GM23338 (cell line): ENCODE measurements around the gene ZNRF2. TPM values are rescaled to one million over a fixed set of nuclear protein-coding genes. Genes with fewer than 3 reads are reported as not detected.

Source experiments
- ATAC-seq: fragments of 200-7000 bp; cut with Tn5 transposase; 3 replicates; pipeline ENCODE4 v1.9.1; 2020
- DNase-seq: peaks from one replicate; pipeline ENCODE4 v3.0.0-alpha.2; 2015; ENCODE audit warnings: low spot score
- H2AFZ ChIP-seq: fragments of 200-600 bp; sonication (generic); 2 replicates; pipeline ENCODE4 v1.8.0; 2016; ENCODE audit warnings: antibody characterized with exemption, mild to moderate bottlenecking, moderate library complexity
- H3F3A ChIP-seq: fragments of 200-600 bp; sonication (generic); replicated peaks from 2 replicates; pipeline ENCODE4 v1.8.0; 2017; ENCODE audit warnings: antibody characterized with exemption, mixed run types, low read depth
- H3K27ac ChIP-seq: fragments of 200-600 bp; sonication (generic); 2 replicates; pipeline ENCODE4 v1.6.1; 2016; ENCODE audit warnings: low read depth
- H3K27me3 ChIP-seq: fragments of 200-600 bp; sonication (generic); 2 replicates; pipeline ENCODE4 v1.8.0; 2016; ENCODE audit warnings: mild to moderate bottlenecking, mixed run types, moderate library complexity; ENCODE audit not compliant: insufficient read depth
- H3K36me3 ChIP-seq: fragments of 200-600 bp; sonication (generic); 2 replicates; pipeline ENCODE4 v1.8.0; 2016; ENCODE audit warnings: mild to moderate bottlenecking; ENCODE audit not compliant: insufficient read depth
- H3K4me1 ChIP-seq: fragments of 200-600 bp; sonication (generic); 2 replicates; pipeline ENCODE4 v1.8.0; 2016; ENCODE audit warnings: mild to moderate bottlenecking, moderate library complexity; ENCODE audit not compliant: insufficient read depth
- H3K4me2 ChIP-seq: fragments of 200-600 bp; sonication (generic); 2 replicates; pipeline ENCODE4 v1.7.1; 2017; ENCODE audit warnings: mixed run types
- H3K4me3 ChIP-seq: fragments of 200-600 bp; sonication (generic); 2 replicates; pipeline ENCODE4 v1.6.1; 2016; ENCODE audit warnings: mixed run types
- H3K79me2 ChIP-seq: fragments of 200-600 bp; sonication (generic); replicated peaks from 2 replicates; pipeline ENCODE4 v1.8.0; 2017; ENCODE audit warnings: mild to moderate bottlenecking; ENCODE audit not compliant: insufficient read depth
- H3K9me2 ChIP-seq: fragments of 200-600 bp; sonication (generic); 2 replicates; pipeline ENCODE4 v1.8.0; 2017; ENCODE audit not compliant: insufficient read depth
- H4K20me1 ChIP-seq: fragments of 200-600 bp; sonication (generic); replicated peaks from 2 replicates; pipeline ENCODE4 v1.8.0; 2017; ENCODE audit warnings: mild to moderate bottlenecking; ENCODE audit not compliant: insufficient read depth
- H3K27ac Mint-ChIP-seq: 2 replicates; pipeline ENCODE4 v1.8.0; 2020; ENCODE audit warnings: inconsistent platforms, mild to moderate bottlenecking, moderate library complexity, mixed read lengths
- H3K27me3 Mint-ChIP-seq: 3 replicates; pipeline ENCODE4 v1.8.0; 2022; ENCODE audit warnings: low read depth, mild to moderate bottlenecking, moderate library complexity, mixed read lengths, inconsistent platforms; ENCODE audit not compliant: insufficient read depth, poor library complexity
- H3K36me3 Mint-ChIP-seq: 3 replicates; pipeline ENCODE4 v1.8.0; 2021; ENCODE audit warnings: low read depth, mild to moderate bottlenecking, inconsistent platforms, moderate library complexity, mixed read lengths
- H3K4me1 Mint-ChIP-seq: 3 replicates; pipeline ENCODE4 v1.8.0; 2020; ENCODE audit warnings: mild to moderate bottlenecking, inconsistent platforms, mixed read lengths
- H3K4me3 Mint-ChIP-seq: 3 replicates; pipeline ENCODE4 v1.8.0; 2021; ENCODE audit warnings: moderate library complexity, mild to moderate bottlenecking, inconsistent platforms, mixed read lengths
- H3K9me3 Mint-ChIP-seq: 3 replicates; pipeline ENCODE4 v1.8.0; 2020; ENCODE audit warnings: moderate library complexity, mild to moderate bottlenecking, inconsistent platforms, mixed read lengths
- CREB1 ChIP-seq: fragments of 250-450 bp; sonication (Bioruptor Pico); IDR thresholded peaks from 2 replicates; pipeline ENCODE4 v1.5.0; 2020; ENCODE audit warnings: low read depth, mild to moderate bottlenecking, moderate library complexity
- EZH2 ChIP-seq: fragments of 200-600 bp; sonication (generic); IDR thresholded peaks from one replicate; pipeline ENCODE4 v1.8.0; 2017; ENCODE audit warnings: antibody characterized with exemption, mild to moderate bottlenecking, low read depth; ENCODE audit not compliant: unreplicated experiment
- EZH2phosphoT487 ChIP-seq: fragments of 200-600 bp; sonication (generic); IDR thresholded peaks from one replicate; pipeline ENCODE4 v1.8.1; 2018; ENCODE audit warnings: antibody characterized with exemption; ENCODE audit not compliant: unreplicated experiment
- JUNB ChIP-seq: IDR thresholded peaks from one replicate; pipeline ENCODE4 v1.6.1; 2016; ENCODE audit warnings: antibody characterized with exemption; ENCODE audit not compliant: unreplicated experiment
- NANOG ChIP-seq: IDR thresholded peaks from 2 replicates; pipeline ENCODE4 v1.6.1; 2016; ENCODE audit warnings: antibody characterized with exemption, borderline replicate concordance
- ZNF331 ChIP-seq: fragments of 250-450 bp; sonication (Bioruptor Pico); IDR thresholded peaks from 2 replicates; pipeline ENCODE4 v1.5.0; 2020; ENCODE audit warnings: low read depth, mild to moderate bottlenecking, moderate library complexity
- ZNF462 ChIP-seq: fragments of 250-450 bp; sonication (Bioruptor Pico); IDR thresholded peaks from 2 replicates; pipeline ENCODE4 v1.5.0; 2020; ENCODE audit warnings: mild to moderate bottlenecking, moderate library complexity
- polyA plus RNA-seq: library from polyadenylated mRNA; unstranded; fragments of >200 nt; fragmentation: Nextera tagmentation; extraction: Ambion mirVana; gene quantifications from 2 replicates; pipeline ENCODE4 v1.2.1, GENCODE V29; 2016
- total RNA-seq: library from RNA; depleted of rRNA; stranded (reverse); fragments of >200 nt; shearing (Covaris generic); gene quantifications from 2 replicates; pipeline ENCODE4 v1.2.3, GENCODE V29; 2014
- TF ChIP-seq, protein P1 (sequence below): IDR thresholded peaks from 2 replicates; pipeline ENCODE4 v1.6.1; 2016; ENCODE audit warnings: antibody characterized with exemption
- TF ChIP-seq, protein P2 (sequence below): IDR thresholded peaks from one replicate; pipeline ENCODE4 v1.6.1; 2018; ENCODE audit warnings: antibody characterized with exemption; ENCODE audit not compliant: unreplicated experiment
- TF ChIP-seq, protein P3 (sequence below), 2 experiments: fragments of 200-600 bp in 1 of 2; sonication (generic) in 1 of 2; conservative IDR thresholded peaks; 2 replicates each; pipeline versions ENCODE4 v1.5.1 to v1.6.1; 2016 to 2017; ENCODE audit warnings: antibody characterized with exemption in 2 of 2, low read depth in 2 of 2, mild to moderate bottlenecking in 2 of 2, moderate library complexity in 1 of 2

Gene ZNRF2
- total and polyA plus RNA-seq, 2 experiments from 2014 or later: 6.0 to 34.7 TPM

GRCh38 chr7:30313793-30314192 is 29.4 kb downstream of the ZNRF2 start:
- H3K9me3 Mint-ChIP-seq: no peaks in the 10 kb centered on the region
- no peak for DNase-seq
- H3K27ac Mint-ChIP-seq: no peak overlapping the region
- ATAC-seq: no peak
- peaks cover 40% of the 10 kb centered on the region for H3K4me1 ChIP-seq
- no peaks in the 10 kb centered on the region for H3K36me3 Mint-ChIP-seq
- no peak overlapping the region for H3K4me3 Mint-ChIP-seq
- no peaks in the 10 kb centered on the region for H3K9me2 ChIP-seq
- no peaks in the 10 kb centered on the region for H4K20me1 ChIP-seq
- no peak overlapping the region for H3K4me2 ChIP-seq
- H3K27ac ChIP-seq: peak overlapping the region; percentile 23; the same call in 1 of the 2 replicates
- no peak for TF ChIP-seq CREB1 (CRISPR knock-in tag)
- no peak for TF ChIP-seq NANOG
- TF ChIP-seq EZH2phosphoT487: no peak
- no peak for TF ChIP-seq ZNF462
- TF ChIP-seq, protein P1, sequence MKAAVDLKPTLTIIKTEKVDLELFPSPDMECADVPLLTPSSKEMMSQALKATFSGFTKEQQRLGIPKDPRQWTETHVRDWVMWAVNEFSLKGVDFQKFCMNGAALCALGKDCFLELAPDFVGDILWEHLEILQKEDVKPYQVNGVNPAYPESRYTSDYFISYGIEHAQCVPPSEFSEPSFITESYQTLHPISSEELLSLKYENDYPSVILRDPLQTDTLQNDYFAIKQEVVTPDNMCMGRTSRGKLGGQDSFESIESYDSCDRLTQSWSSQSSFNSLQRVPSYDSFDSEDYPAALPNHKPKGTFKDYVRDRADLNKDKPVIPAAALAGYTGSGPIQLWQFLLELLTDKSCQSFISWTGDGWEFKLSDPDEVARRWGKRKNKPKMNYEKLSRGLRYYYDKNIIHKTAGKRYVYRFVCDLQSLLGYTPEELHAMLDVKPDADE: no peak
- TF ChIP-seq, protein P2, sequence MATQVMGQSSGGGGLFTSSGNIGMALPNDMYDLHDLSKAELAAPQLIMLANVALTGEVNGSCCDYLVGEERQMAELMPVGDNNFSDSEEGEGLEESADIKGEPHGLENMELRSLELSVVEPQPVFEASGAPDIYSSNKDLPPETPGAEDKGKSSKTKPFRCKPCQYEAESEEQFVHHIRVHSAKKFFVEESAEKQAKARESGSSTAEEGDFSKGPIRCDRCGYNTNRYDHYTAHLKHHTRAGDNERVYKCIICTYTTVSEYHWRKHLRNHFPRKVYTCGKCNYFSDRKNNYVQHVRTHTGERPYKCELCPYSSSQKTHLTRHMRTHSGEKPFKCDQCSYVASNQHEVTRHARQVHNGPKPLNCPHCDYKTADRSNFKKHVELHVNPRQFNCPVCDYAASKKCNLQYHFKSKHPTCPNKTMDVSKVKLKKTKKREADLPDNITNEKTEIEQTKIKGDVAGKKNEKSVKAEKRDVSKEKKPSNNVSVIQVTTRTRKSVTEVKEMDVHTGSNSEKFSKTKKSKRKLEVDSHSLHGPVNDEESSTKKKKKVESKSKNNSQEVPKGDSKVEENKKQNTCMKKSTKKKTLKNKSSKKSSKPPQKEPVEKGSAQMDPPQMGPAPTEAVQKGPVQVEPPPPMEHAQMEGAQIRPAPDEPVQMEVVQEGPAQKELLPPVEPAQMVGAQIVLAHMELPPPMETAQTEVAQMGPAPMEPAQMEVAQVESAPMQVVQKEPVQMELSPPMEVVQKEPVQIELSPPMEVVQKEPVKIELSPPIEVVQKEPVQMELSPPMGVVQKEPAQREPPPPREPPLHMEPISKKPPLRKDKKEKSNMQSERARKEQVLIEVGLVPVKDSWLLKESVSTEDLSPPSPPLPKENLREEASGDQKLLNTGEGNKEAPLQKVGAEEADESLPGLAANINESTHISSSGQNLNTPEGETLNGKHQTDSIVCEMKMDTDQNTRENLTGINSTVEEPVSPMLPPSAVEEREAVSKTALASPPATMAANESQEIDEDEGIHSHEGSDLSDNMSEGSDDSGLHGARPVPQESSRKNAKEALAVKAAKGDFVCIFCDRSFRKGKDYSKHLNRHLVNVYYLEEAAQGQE: no peak
- TF ChIP-seq, protein P3, sequence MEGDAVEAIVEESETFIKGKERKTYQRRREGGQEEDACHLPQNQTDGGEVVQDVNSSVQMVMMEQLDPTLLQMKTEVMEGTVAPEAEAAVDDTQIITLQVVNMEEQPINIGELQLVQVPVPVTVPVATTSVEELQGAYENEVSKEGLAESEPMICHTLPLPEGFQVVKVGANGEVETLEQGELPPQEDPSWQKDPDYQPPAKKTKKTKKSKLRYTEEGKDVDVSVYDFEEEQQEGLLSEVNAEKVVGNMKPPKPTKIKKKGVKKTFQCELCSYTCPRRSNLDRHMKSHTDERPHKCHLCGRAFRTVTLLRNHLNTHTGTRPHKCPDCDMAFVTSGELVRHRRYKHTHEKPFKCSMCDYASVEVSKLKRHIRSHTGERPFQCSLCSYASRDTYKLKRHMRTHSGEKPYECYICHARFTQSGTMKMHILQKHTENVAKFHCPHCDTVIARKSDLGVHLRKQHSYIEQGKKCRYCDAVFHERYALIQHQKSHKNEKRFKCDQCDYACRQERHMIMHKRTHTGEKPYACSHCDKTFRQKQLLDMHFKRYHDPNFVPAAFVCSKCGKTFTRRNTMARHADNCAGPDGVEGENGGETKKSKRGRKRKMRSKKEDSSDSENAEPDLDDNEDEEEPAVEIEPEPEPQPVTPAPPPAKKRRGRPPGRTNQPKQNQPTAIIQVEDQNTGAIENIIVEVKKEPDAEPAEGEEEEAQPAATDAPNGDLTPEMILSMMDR (conservative IDR thresholded peaks at IDR 0.05; ENCODE audit: low read depth in 2 of 2): no peak
- TF ChIP-seq ZNF331: no peak
- TF ChIP-seq EZH2: no peak
- TF ChIP-seq JUNB: no peak
- peaks cover 97% of the 10 kb centered on the region for H3K79me2 ChIP-seq
- no peak overlapping the region for H3K4me3 ChIP-seq
- H3K4me1 Mint-ChIP-seq: peaks cover 59% of the 10 kb centered on the region
- no peaks in the 10 kb centered on the region for H3K36me3 ChIP-seq
- H3K27me3 ChIP-seq: no peaks in the 10 kb centered on the region
- no peaks in the 10 kb centered on the region for H3K27me3 Mint-ChIP-seq
- H2AFZ ChIP-seq: no peak overlapping the region
- no peaks in the 10 kb centered on the region for H3F3A ChIP-seq
